ENCODE measurements around the gene ATCAY.

Gene ATCAY

GRCh38 chr19:3975144-3975543 lies 94.7 kb downstream of the ATCAY start:
- no peak for TF ChIP-seq CTCF (IDR thresholded peaks at IDR 0.05; ENCODE audit: insufficient read depth, low read depth, low read length, missing control alignments)
- no peak overlapping the region for H3K4me3 ChIP-seq (ENCODE audit: low read depth, low read length)
- no peak for DNase-seq (ENCODE audit: low read depth)

GRCh38 chr19:3975637-3976087 lies 95.2 kb downstream of the ATCAY start:
- TF ChIP-seq CTCF (IDR thresholded peaks at IDR 0.05; ENCODE audit: insufficient read depth, low read depth, low read length, missing control alignments), result no peak
- no peak overlapping the region for H3K4me3 ChIP-seq (ENCODE audit: low read depth, low read length)
- no peak for DNase-seq (ENCODE audit: low read depth)

GRCh38 chr19:3976495-3977241 lies 96.2 kb downstream of the ATCAY start:
- TF ChIP-seq CTCF (IDR thresholded peaks at IDR 0.05; ENCODE audit: insufficient read depth, low read depth, low read length, missing control alignments), result no peak
- H3K4me3 ChIP-seq (ENCODE audit: low read depth, low read length), result no peak overlapping the region
- no peak for DNase-seq (ENCODE audit: low read depth)

All from GM12865 (cell line).